ENCODE results near the gene BBOX1.
A peak's percentile ranks its signal among the peaks of the same experiment; 100 is the strongest.
"Not testable (repeated sequence)": the region's sequence is repeated elsewhere in the genome, so short reads cannot be mapped to it uniquely, and the experiment has no call there.

The BBOX1 gene

GRCh38 chr11:27124514-27125264, 84.1 kb downstream of the BBOX1 start:
- no peak for DNase-seq (ENCODE audit: low read depth in 2 of 2)

- DNase-seq (ENCODE audit: low read depth in 2 of 2), result no peak
Measured at GRCh38 chr11:27129686-27130085, 89.1 kb downstream of the BBOX1 start.

- no peak for DNase-seq (ENCODE audit: low read depth in 2 of 2)
Measured at GRCh38 chr11:27130806-27131205, 90.2 kb downstream of the BBOX1 start.

GRCh38 chr11:27135924-27136329, 95.3 kb downstream of the BBOX1 start:
- not testable (repeated sequence) for DNase-seq (ENCODE audit: low read depth in 2 of 2)

- no peak for DNase-seq (ENCODE audit: low read depth in 2 of 2)
Measured at GRCh38 chr11:27138716-27139115, 98.1 kb downstream of the BBOX1 start.

- no peak for DNase-seq (ENCODE audit: low read depth in 2 of 2)
Measured at GRCh38 chr11:27139742-27140367, 99.2 kb downstream of the BBOX1 start.

GRCh38 chr11:27141576-27141975, 101.0 kb downstream of the BBOX1 start:
- DNase-seq (ENCODE audit: low read depth in 2 of 2), result no peak

GRCh38 chr11:27147916-27148315, 107.3 kb downstream of the BBOX1 start:
- DNase-seq (ENCODE audit: low read depth in 2 of 2), result no peak

- no peak for DNase-seq (ENCODE audit: low read depth in 2 of 2)
Measured at GRCh38 chr11:27148506-27148905, 107.9 kb downstream of the BBOX1 start.

- DNase-seq (ENCODE audit: low read depth in 2 of 2), result no peak
Measured at GRCh38 chr11:27150098-27150497, 109.5 kb downstream of the BBOX1 start.

- no peak for DNase-seq (ENCODE audit: low read depth in 2 of 2)
Measured at GRCh38 chr11:27153136-27153535, 112.5 kb downstream of the BBOX1 start.

GRCh38 chr11:27158456-27159334, 118.1 kb downstream of the BBOX1 start:
- DNase-seq (ENCODE audit: low read depth in 2 of 2), result peak; percentile 62 to 65

- DNase-seq (ENCODE audit: low read depth in 2 of 2), result no peak
Measured at GRCh38 chr11:27159335-27159679, 118.7 kb downstream of the BBOX1 start.

GRCh38 chr11:27161071-27161470, 120.5 kb downstream of the BBOX1 start:
- DNase-seq (ENCODE audit: low read depth in 2 of 2), result no peak

- DNase-seq (ENCODE audit: low read depth in 2 of 2), result no peak
Measured at GRCh38 chr11:27162237-27162636, 121.6 kb downstream of the BBOX1 start.

GRCh38 chr11:27166130-27166529, 125.5 kb downstream of the BBOX1 start:
- DNase-seq (ENCODE audit: low read depth in 2 of 2), result no peak

GRCh38 chr11:27171376-27171958, 130.9 kb downstream of the BBOX1 start:
- DNase-seq (ENCODE audit: low read depth in 2 of 2), result no peak

GRCh38 chr11:27173545-27173944, 132.9 kb downstream of the BBOX1 start:
- DNase-seq (ENCODE audit: low read depth in 2 of 2), result no peak

GRCh38 chr11:27174021-27174420, 133.4 kb downstream of the BBOX1 start:
- no peak for DNase-seq (ENCODE audit: low read depth in 2 of 2)

GRCh38 chr11:27174672-27175210, 134.1 kb downstream of the BBOX1 start:
- no peak for DNase-seq (ENCODE audit: low read depth in 2 of 2)

GRCh38 chr11:27175562-27175961, 134.9 kb downstream of the BBOX1 start:
- DNase-seq (ENCODE audit: low read depth in 2 of 2), result not testable (repeated sequence)
